ENCODE measurements around the gene PPP1R3C. TPM values are rescaled to one million over a fixed set of nuclear protein-coding genes. Genes with fewer than 3 reads are reported as not detected.

PPP1R3C gene
- total and polyA plus RNA-seq, 2 donors (not counting 3 experiments of a cell fraction or from before 2014, with no cell fraction given), result 1.6 to 2.0 TPM

- no peak overlapping the region for H2AFZ ChIP-seq (ENCODE audit: low read depth, low read length)
- no peaks in the 10 kb centered on the region for H3K9me1 ChIP-seq (replicated peaks; ENCODE audit: control insufficient read depth, extremely low read depth, insufficient read depth, low read length)
- dilution Hi-C loops (cut with MboI; ENCODE audit: extremely low pct_ligation_motif_present, low sequenced_read_pairs), result no loop called here
- BruUV-seq (replicated peaks), result no TSS peak
- H4K20me1 ChIP-seq (replicated peaks; ENCODE audit: control insufficient read depth, extremely low read depth, insufficient read depth, low read length), result no peaks in the 10 kb centered on the region
- H3K79me2 ChIP-seq (ENCODE audit: control insufficient read depth, insufficient read depth, low read length), result no peaks in the 10 kb centered on the region
- no peaks in the 10 kb centered on the region for H3K4me1 ChIP-seq (ENCODE audit: control insufficient read depth, extremely low read depth, insufficient read depth, low read length)
- DNase-seq (ENCODE audit: low read depth, low spot score) (no peak), FAIRE-seq (no peak)
- H3K36me3 ChIP-seq (ENCODE audit: control insufficient read depth in 2 of 2, extremely low read depth in 1 of 2, insufficient read depth in 2 of 2, low read length in 2 of 2), result no peaks in the 10 kb centered on the region
- no peak overlapping the region for H3K9ac ChIP-seq (replicated peaks; ENCODE audit: extremely low read depth, insufficient read depth, low read length)
- H3K27me3 ChIP-seq (ENCODE audit: control insufficient read depth in 2 of 2, insufficient read depth in 2 of 2, low read length in 2 of 2), result no peaks in the 10 kb centered on the region
- no peaks in the 10 kb centered on the region for H3K9me3 ChIP-seq (replicated peaks; ENCODE audit: control insufficient read depth, insufficient read depth, low read length)
- intact Hi-C loops (cut with micrococcal nuclease), result no loop called here
- no peak overlapping the region for H3K4me2 ChIP-seq (ENCODE audit: insufficient read depth, low read length)
- H3K4me3 ChIP-seq (replicated peaks in 1 of 3; ENCODE audit: insufficient read depth in 1 of 3, low read depth in 1 of 3, low read length in 3 of 3), result no peak overlapping the region
- H3K27ac ChIP-seq (ENCODE audit: insufficient read depth, low read depth, low read length), result no peak overlapping the region
- TF ChIP-seq JUN (IDR thresholded peaks at IDR 0.05; ENCODE audit: borderline replicate concordance, insufficient read depth, insufficient read length, low read depth), result no peak
- TF ChIP-seq MYC (IDR thresholded peaks at IDR 0.05; ENCODE audit: low read depth, low read length), result no peak
- no peak for TF ChIP-seq EZH2 (IDR thresholded peaks at IDR 0.05; ENCODE audit: borderline replicate concordance, low read depth, low read length, severe bottlenecking)
- no peak for TF ChIP-seq FOS (IDR thresholded peaks at IDR 0.05; ENCODE audit: borderline replicate concordance, insufficient read depth, low read length)
- no peak for TF ChIP-seq MAX (IDR thresholded peaks at IDR 0.05; ENCODE audit: insufficient read depth, insufficient read length)
- no peak for TF ChIP-seq POLR2AphosphoS5 (IDR thresholded peaks at IDR 0.05; ENCODE audit: insufficient read depth, low read depth, low read length)
- TF ChIP-seq CTCF (IDR thresholded peaks at IDR 0.05; ENCODE audit: extremely low read depth in 1 of 2, insufficient read depth in 1 of 2, low read depth in 1 of 2, low read length in 2 of 2), result no peak
- TF ChIP-seq GATA2 (IDR thresholded peaks at IDR 0.05; ENCODE audit: insufficient read depth, insufficient read length, low read depth, low read length), result peak; percentile 7
- ChIA-PET POLR2A (no interaction called here), CTCF (no interaction called here)
These were observed 45.0 kb upstream of the PPP1R3C start for GRCh38 chr10:91677911-91678310.

All from endothelial cell of umbilical vein (primary cell).